Sigmoid colon (tissue), 4 donors: Measurements from ENCODE around the gene HOXB8.

Experiments used
- POLR2AphosphoS5 ChIP-seq, 4 donors: sonication (generic); formaldehyde crosslinking; IDR thresholded peaks; one replicate each; pipeline ENCODE4 v1.6.1; 2017; ENCODE audit warnings: antibody characterized with exemption in 4 of 4
- TF ChIP-seq, protein P1 (sequence below), 4 experiments: fragments of 450-650 bp in 3 of 4; fragments of 200-600 bp in 1 of 4; IDR thresholded peaks; one replicate each; pipeline ENCODE4 v1.5.1; 2016 to 2019; ENCODE audit warnings: antibody characterized with exemption in 4 of 4, mild to moderate bottlenecking in 3 of 4, moderate library complexity in 2 of 4

DNA sequence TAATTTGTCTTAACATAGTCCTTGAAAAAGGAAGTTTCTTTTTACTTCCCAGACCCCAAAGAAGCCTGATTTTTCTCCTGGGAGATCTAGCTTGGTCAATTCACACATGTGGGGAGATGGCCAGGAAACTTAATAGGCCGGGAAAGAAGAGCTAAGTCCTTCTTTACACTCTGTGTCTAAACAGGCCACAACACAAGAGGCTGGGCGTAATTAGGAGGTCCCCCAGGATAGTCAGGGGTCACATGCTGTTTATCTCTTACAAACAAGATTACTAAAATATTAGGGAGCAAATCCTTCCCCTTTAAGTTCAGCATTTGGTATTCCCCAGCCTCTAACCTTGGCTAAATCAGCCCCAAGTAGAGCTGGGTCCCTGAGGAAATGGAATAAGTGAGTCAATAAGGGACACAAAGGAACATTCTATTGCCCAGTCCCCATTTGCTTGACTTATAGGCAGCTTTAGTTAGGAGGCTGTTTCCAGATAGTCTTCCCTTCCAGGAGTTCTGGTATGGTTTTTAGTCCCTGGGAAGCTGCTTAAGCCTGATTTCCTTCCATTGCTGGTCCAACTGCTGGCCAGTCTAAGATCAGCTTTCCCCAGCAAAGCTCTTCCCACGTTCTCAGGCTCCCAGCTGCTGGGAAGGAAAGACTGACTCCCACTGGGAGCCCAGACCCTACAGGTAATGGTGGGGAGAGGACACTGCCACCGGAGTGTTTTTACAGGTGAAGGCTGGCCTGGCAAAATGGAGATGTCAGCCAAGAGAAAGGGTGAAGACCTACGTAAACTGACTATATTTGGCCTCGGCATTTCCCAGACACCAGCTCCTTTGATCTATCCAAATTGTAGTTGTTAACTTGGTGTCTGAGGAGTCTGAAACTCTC lies 25.1 kb upstream of the HOXB8 start:
- TF ChIP-seq, protein P1, sequence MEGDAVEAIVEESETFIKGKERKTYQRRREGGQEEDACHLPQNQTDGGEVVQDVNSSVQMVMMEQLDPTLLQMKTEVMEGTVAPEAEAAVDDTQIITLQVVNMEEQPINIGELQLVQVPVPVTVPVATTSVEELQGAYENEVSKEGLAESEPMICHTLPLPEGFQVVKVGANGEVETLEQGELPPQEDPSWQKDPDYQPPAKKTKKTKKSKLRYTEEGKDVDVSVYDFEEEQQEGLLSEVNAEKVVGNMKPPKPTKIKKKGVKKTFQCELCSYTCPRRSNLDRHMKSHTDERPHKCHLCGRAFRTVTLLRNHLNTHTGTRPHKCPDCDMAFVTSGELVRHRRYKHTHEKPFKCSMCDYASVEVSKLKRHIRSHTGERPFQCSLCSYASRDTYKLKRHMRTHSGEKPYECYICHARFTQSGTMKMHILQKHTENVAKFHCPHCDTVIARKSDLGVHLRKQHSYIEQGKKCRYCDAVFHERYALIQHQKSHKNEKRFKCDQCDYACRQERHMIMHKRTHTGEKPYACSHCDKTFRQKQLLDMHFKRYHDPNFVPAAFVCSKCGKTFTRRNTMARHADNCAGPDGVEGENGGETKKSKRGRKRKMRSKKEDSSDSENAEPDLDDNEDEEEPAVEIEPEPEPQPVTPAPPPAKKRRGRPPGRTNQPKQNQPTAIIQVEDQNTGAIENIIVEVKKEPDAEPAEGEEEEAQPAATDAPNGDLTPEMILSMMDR (IDR thresholded peaks at IDR 0.05) = no peak
- TF ChIP-seq POLR2AphosphoS5 (IDR thresholded peaks at IDR 0.05) = no peak
